GM12892 (cell line): ENCODE results near the gene LSAMP.
"Not testable (repeated sequence)": the region's sequence is repeated elsewhere in the genome, so short reads cannot be mapped to it uniquely, and the experiment has no call there.

ENCODE experiments used
- DNase-seq: peaks from one replicate; pipeline ENCODE4 v3.0.0; 2011; ENCODE audit not compliant: insufficient read length
- FAIRE-seq: peaks from 2 replicates; lab custom pipeline; 2011; peaks lifted over from hg19 to GRCh38; lab: Jason Lieb, UNC
- POLR2A ChIP-seq: IDR thresholded peaks from 2 replicates; pipeline ENCODE4 v1.6.1; 2011; ENCODE audit warnings: low read depth, low read length, control low read depth
- POLR2AphosphoS5 ChIP-seq: IDR thresholded peaks from 2 replicates; pipeline ENCODE4 v1.6.1; 2011; ENCODE audit warnings: low read depth, low read length, control low read depth
- TAF1 ChIP-seq: IDR thresholded peaks from 2 replicates; pipeline ENCODE4 v1.6.1; 2011; ENCODE audit warnings: low read depth, mild to moderate bottlenecking, control low read depth, low read length, borderline replicate concordance

The LSAMP gene

DNA sequence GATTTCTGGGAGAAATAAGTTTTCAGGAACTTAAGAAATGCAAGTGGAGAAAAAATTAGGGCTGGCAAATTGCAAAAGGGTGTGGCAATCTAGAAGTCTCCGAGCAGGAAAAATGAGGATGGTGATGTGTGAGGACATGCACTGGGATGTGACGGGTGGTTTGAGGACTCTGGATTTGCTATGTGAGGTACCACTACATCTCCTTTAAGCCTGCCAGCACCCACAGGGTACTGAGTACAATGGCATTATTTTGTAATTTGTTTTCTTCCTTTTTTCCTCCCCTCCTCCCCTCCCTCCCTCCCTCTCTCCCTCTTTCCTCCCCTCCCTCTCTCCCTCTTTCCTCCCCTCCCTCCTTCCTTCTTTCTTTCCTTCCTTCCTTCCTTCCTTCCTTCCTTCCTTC is 584.5 kb downstream of the LSAMP start:
- TF ChIP-seq TAF1 (no peak), POLR2AphosphoS5 (no peak), POLR2A (no peak)
- no peak for FAIRE-seq
- DNase-seq = no peak

DNA sequence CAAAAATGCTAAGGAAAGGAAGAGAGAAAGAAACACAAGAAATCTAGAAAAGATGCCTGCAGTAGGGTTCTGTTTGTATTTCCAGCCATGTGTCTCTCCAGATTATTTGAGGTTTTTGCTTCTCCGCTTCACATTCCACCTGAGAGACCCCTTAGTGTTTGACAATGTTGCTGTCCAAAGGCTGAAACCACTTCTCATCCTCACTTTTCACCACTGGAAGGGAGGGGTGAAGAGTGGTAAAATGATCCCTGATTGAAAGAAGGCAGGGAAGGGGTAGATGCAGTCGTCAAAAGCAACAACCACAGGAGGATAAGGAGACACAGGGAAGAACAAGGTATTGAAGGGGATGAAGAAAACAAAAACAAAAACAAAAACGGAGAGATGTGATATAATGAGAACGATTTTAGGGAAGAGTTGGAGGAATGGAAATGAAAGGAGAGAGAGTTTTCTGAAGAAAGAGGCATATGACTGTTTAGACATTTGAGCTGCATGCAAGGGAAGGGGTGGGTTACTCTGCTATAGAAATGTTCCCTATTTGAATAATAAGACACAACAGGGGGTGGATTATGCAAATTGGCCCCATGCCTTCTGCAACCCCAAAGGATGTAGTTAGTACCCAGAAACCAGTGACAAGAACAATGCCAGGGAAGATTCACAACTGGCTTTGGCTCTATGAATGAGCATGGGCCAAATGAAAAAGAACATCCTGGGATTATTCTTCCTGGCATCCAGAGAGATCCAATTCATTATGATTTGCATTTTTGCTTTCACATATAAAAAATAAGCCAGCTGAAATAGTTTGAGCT is 586.1 kb downstream of the LSAMP start:
- FAIRE-seq = no peak
- TF ChIP-seq TAF1 = no peak
- no peak for TF ChIP-seq POLR2A
- no peak for TF ChIP-seq POLR2AphosphoS5
- no peak for DNase-seq

DNA sequence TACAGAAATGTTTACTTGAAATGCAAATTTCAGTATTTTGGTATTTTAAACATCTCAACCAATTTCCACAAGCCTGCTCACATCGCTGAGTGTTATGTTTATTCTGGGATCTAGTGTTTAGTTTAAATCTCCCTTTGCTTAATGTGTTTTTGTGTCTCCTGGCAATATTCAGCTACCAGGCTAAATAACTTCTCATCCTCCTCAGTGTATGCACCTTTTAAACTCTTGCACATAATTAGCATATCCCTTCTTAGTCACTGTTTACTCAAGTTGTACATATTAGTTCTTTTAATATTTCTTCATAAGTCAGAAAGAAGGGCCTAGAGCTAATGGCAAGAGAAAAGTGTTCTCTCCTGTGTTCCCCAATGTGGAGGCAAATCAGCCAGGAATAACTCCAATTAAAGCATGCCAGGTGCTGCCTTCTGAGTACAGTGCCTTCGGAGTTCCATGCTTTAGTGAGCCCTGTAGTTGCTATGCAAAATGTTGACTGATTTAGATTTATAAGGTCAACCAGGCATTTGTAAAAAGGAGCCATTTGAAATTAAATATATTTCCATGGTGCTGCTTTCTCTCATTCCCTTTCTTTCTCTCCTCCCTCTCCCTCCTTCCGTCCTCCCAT is 587.7 kb downstream of the LSAMP start:
- DNase-seq = no peak
- TF ChIP-seq POLR2AphosphoS5 (no peak), TAF1 (no peak), POLR2A (no peak)
- no peak for FAIRE-seq

DNA sequence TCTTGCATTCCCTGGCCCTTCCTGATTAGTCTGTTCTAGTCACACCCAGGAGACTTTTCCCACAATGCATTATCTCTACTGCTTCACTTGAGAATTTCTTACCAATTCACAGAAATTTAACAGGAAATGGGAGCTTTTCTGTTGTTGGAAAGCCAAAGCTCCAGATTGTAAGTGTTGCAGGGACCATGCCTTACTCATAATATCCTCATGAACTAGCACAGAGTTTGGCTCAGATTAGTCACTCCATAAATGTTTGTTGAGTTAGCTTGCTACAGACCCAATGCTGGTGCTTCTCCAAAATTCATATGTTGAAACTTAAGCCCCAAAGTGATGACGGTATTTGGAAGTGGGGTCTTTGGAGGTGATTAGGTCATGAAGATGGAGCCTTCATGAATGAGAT is 589.4 kb downstream of the LSAMP start:
- no peak for FAIRE-seq
- DNase-seq = no peak
- no peak for TF ChIP-seq POLR2AphosphoS5
- no peak for TF ChIP-seq POLR2A
- TF ChIP-seq TAF1 = no peak

DNA sequence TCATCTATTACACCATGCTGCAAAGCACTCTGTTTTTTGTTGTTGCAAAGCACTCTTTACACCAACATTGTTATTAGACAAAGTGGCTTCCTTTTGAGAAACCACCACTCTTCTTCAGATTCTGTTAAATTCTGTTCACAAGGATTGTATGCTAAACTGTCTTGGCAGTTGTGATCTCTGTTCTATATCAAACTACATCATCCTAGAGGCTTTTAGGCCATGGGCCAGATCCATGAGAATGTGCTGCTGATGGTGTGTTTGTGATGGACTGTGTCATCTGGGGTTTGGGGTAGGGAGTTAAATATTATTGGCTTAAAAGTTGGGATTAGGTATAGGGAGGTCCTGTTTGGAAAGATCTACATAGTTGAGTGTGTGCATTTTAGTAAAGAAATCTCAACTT is 592.2 kb downstream of the LSAMP start:
- FAIRE-seq (no peak), DNase-seq (no peak)
- no peak for TF ChIP-seq TAF1
- no peak for TF ChIP-seq POLR2AphosphoS5
- no peak for TF ChIP-seq POLR2A

DNA sequence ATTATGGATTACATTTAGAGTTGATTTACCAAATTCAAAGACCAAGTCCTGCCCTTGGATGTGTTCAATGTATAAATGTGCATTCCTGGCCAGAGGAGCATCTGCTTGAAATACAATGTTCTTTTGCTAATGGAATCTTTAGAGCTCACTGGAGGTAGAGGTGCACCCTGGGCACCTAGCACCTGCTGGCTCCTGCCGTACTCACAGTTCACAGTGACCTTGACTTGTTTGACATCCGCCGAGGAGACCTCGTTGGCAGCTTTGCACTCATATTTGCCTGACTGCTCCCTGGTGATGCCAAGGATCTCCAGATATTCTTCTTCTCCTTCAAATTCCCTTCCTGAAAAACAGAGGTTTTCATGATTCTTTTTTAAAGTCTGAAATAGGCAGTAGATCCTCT is 593.0 kb downstream of the LSAMP start:
- no peak for FAIRE-seq
- TF ChIP-seq POLR2A (no peak), POLR2AphosphoS5 (no peak), TAF1 (no peak)
- no peak for DNase-seq

DNA sequence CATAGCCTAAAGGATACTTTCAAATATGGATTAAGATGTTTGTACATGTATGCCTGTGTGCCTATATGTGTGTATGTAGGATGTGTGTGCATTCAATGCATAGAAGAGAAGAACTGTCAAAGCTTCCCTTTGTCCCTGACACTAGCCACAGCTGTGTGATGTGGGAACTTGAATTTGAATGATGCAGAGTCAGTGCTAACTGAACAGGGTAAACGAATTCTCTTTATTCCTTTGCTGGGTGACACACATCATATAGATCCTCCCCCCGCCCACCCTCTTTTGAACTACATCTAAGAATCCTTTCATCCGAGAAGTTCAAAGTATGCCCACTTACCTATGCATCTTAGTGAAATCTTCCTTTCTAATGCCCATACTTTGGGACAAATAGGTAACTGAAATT is 593.7 kb downstream of the LSAMP start:
- DNase-seq = no peak
- FAIRE-seq = no peak
- TF ChIP-seq POLR2A (no peak), TAF1 (no peak), POLR2AphosphoS5 (no peak)

DNA sequence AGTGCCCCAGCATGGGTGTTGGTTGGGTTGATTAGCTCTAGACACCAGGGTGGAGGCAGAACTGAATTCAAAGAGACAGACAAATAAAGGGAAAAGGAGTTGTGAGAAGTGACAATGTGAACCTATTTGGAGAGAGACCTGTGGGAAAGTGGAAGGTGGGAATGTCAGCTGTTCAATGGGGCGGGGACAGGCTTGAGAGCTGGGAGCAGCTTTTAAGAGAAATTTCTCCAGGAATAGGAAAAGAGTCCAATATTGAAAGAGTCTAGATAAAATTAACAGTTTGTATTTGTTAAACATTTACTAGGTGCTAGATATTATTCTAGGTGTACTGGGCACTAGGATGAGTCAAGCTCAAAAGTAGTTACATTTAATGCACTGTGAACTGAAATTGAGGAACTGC is 596.6 kb downstream of the LSAMP start:
- FAIRE-seq = no peak
- no peak for DNase-seq
- TF ChIP-seq TAF1 (no peak), POLR2AphosphoS5 (no peak), POLR2A (no peak)

DNA sequence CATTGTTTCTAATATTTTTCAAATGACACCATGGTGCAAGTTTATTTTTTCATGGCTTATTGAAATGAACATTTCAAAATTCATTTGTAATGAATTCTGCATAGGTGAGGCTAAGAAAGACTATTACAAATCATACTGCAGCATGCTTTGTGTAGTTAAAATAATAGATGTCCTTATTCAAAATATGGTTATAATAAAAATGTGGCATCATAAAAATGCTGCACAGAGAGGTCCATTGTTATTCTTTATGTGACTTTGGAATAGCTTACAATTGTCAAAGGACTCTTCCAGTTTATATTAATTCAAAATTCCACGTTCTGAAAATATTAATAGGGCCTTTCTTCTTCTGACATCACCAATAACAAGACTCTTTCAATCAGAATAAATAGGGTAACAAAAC is 599.3 kb downstream of the LSAMP start:
- FAIRE-seq (no peak), DNase-seq (no peak)
- TF ChIP-seq TAF1 (no peak), POLR2A (no peak), POLR2AphosphoS5 (no peak)

DNA sequence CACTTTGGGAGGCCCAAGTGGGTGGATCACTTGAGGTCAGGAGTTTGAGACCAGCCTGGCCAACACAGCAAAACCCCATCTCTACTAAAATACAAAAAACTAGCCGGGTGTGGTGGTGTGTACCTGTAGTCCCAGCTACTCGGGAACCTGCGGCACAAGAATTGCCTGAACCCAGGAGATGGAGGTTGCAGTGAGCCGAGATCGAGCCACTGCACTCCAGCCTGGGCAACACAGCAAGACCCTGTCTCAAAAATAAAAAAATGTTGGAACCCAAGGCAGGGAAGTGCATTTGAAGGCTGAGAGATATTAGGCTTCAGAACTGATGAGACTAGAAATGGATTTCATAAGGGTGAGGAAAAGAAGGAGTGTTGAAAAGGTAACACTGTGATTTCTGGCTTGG is 600.6 kb downstream of the LSAMP start:
- DNase-seq, FAIRE-seq: not testable (repeated sequence)

DNA sequence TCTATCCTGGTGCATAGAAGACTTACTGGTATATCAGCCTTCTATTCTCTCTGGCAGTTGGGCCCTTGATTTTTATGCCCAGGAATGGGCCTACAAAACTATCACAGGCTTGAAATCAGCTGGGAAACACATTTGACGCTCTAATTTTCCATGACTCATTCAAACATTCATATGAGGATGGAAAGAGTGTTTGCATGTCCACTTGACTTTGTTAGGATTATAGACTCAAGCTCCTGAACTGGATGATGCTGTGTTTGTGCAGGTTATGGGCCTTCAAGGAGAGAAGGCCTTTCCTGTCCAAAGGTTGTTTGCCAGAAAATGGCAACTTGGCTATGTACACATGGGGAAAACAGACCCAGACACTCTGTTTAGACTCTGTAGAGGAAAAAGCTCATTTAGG is 602.1 kb downstream of the LSAMP start:
- TF ChIP-seq TAF1 (no peak), POLR2AphosphoS5 (no peak), POLR2A (no peak)

DNA sequence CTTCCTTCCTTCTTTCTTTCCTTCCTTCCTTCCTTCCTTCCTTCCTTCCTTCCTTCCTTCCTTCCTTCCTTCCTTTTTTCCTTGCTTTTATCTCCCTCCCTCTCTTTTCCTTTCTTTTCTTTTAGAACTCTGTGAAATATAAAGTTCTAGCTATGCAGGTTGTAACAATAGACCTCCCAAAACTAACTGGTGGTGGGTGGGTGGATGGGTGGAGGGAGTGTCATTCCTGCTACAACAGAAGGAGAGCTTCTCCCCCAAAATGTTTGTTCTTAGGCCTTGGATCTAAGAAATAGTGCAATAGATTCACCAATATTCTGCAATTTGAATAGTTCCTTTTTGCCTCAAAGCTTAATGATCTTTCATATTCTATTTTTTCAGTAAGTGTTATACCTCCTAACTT is 606.0 kb downstream of the LSAMP start:
- no peak for TF ChIP-seq POLR2AphosphoS5
- no peak for TF ChIP-seq TAF1
- no peak for TF ChIP-seq POLR2A
- DNase-seq (no peak), FAIRE-seq (no peak)

More for the DNA sequence above, 602.1 kb downstream of the LSAMP start:
- FAIRE-seq (no peak), DNase-seq (no peak)

DNA sequence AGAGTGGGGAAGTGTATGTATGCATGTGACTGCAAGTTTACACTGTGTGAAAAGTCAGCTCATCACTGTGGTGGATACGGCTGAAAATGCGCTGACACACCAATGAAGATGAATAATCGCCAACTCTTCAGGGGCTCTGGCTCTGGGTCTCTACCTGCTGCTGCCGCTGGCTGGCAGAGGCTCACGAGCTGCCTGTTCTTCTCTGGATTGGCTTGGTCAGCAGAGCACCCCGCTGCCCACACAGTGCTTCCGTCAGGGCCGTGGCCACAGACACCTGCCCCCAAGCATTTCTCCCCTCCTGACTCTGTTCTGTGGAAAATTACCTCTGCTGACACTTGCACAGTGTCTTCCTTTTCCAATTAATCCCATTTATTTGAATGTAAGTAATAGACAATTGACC is 606.5 kb downstream of the LSAMP start:
- FAIRE-seq (no peak), DNase-seq (no peak)
- no peak for TF ChIP-seq POLR2A
- TF ChIP-seq TAF1 = no peak
- no peak for TF ChIP-seq POLR2AphosphoS5
